Astrocyte of the spinal cord (primary cell): Measurements from ENCODE around the gene CFAP97.
A peak's percentile ranks its signal among the peaks of the same experiment; 100 is the strongest.
"Not testable (repeated sequence)": the region's sequence is repeated elsewhere in the genome, so short reads cannot be mapped to it uniquely, and the experiment has no call there.

Experiments
- DNase-seq: peaks from one replicate; pipeline ENCODE4 v3.0.0; 2011; ENCODE audit warnings: low read depth, low spot score
- H3K4me3 ChIP-seq: 2 replicates; pipeline ENCODE4 v1.5.1; 2011; ENCODE audit warnings: low read depth, mild to moderate bottlenecking, low read length, moderate library complexity
- in situ Hi-C: cut with HindIII; loops from 2 replicates; pipeline ENCODE4 v1.10.0; 2017; ENCODE audit warnings: low sequenced_read_pairs
- TF ChIP-seq, protein P1 (sequence below): IDR thresholded peaks from 2 replicates; pipeline ENCODE4 v1.5.1; 2012; ENCODE audit warnings: low read depth, mild to moderate bottlenecking, low read length, inconsistent platforms

CFAP97 gene

DNA sequence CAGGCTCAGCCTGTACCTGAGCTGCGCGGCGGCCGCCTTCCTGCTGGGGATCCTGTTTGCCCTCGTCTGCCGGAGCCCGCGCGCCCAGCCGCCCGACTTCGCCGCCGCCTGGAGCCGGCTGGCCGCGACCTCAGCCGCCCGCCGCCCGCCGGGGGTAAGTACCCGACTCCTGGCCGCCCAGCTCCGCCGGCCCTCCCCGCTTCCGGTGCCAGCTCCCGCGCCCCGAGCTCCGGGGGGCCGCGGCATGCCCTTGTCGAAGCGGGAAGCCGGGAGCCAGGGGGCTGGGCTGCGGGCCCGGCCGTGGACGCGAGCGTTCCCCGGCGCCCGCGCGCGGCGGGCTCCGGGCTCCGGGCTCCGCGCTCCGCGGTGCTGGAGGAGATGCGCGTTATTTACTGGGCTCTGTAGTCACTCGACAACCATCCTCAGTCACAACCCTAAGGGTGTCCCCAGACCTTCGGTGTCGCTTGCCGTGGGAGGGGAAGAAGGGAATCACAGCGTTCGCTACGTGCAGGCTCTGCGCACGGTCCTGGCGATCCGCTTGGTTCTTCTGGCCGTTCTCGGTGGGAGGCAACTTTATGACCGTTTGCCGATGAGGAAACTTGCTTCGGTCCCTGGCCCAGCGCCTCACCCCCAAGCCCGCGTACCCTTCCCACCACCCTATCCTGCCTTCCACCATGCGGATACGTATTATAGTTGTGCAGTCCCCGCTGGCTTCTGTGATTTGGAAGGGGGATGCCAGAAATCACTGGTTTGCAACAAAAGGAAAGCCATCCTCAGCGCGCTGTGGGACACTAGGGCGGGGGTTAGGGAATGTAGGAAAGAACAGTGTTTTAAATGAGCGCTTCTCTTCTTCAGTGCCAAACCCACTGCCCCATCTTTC, 6.5 kb upstream of the CFAP97 start:
- peak; percentile 68 for DNase-seq
- TF ChIP-seq, protein P1, sequence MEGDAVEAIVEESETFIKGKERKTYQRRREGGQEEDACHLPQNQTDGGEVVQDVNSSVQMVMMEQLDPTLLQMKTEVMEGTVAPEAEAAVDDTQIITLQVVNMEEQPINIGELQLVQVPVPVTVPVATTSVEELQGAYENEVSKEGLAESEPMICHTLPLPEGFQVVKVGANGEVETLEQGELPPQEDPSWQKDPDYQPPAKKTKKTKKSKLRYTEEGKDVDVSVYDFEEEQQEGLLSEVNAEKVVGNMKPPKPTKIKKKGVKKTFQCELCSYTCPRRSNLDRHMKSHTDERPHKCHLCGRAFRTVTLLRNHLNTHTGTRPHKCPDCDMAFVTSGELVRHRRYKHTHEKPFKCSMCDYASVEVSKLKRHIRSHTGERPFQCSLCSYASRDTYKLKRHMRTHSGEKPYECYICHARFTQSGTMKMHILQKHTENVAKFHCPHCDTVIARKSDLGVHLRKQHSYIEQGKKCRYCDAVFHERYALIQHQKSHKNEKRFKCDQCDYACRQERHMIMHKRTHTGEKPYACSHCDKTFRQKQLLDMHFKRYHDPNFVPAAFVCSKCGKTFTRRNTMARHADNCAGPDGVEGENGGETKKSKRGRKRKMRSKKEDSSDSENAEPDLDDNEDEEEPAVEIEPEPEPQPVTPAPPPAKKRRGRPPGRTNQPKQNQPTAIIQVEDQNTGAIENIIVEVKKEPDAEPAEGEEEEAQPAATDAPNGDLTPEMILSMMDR = no peak
- peak overlapping the region; percentile 78 for H3K4me3 ChIP-seq
- in situ Hi-C loops = no loop called here

DNA sequence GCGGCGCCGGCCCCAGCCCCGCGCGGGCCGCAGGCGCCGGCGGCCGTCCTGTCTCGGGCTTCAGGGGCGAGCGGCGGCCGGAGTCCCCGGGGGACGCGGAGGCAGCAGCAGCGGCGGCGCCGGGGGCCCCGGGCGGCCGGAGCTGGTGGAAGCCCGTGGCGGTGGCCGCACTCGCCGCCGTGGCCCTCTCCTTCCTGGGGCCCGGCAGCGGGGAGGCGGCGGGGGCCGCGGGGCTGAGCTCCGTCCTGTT, 6.0 kb upstream of the CFAP97 start:
- in situ Hi-C loops, DNase-seq: not testable (repeated sequence)
- H3K4me3 ChIP-seq = peak overlapping the region; percentile 78

DNA sequence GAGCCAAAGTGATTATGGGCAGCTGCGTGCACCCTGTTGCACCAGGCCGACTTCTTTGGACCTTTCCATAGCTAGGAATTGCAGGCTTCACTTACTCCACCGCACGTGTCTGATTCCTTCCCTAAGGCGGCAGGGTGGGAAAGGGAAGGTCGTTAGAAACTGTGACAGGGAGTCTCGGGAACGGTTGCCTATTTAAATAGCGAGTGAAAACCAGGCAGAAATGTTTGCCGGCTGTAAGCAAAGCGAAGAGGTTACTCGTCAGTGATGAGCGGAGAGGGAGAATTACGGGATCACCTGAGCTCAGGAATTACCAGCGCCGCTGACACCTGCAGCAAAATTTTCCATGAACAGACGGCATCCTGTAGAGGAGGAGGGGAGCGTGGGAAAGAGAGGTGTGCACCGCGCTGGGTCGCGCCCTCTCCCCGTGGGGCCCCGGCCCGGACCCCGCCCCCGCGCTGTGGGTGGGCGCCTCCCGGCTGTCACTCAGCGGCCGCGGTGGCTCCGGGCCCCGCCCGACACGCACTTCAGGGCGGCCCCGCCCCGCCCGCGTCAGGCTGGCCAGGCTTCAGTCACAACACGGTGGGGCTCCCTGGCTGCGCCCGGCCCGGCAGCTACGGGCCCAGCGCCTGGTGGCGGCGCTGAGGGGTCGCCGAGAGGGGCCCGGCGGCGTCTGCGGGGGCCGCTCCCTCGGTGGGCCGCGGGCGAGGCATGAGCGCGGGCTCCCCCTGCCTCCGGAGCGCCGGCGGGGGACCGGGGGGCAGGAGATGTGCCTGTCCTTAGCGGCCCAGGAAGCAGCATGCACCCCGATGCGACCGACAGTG, 5.4 kb upstream of the CFAP97 start, which contains the start of gene SNX25:
Gene SNX25 (plus strand): TSS at position 568 of the 821 bp plus-strand sequence. CDS start 229 bp downstream, at position 797.
- DNase-seq = peak; percentile 73
- in situ Hi-C loops = no loop called here
- TF ChIP-seq, protein P1 = no peak
- H3K4me3 ChIP-seq = peak within 1 kb of the TSS; percentile 78

DNA sequence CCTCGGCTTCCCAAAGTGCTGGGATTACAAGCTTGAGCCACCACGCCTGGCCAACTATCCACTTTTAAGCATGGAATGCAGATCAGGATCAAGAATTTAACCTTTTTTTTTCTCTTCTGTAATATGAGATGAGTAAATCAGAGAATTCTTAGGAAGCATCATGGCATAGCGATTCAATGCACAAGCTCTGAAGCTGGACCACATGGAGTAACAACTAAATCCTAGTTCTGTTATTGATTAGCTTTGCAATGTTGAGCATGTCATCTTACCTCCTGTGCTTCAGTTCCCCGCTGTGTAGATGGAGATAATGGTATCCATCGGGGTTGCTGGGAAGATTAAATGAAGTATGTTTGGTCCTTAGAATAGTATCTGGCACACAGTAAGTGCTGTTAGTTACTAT, 3.7 kb upstream of the CFAP97 start:
- TF ChIP-seq, protein P1 = no peak
- H3K4me3 ChIP-seq = no peak overlapping the region
- DNase-seq = no peak
- in situ Hi-C loops = no loop called here

DNA sequence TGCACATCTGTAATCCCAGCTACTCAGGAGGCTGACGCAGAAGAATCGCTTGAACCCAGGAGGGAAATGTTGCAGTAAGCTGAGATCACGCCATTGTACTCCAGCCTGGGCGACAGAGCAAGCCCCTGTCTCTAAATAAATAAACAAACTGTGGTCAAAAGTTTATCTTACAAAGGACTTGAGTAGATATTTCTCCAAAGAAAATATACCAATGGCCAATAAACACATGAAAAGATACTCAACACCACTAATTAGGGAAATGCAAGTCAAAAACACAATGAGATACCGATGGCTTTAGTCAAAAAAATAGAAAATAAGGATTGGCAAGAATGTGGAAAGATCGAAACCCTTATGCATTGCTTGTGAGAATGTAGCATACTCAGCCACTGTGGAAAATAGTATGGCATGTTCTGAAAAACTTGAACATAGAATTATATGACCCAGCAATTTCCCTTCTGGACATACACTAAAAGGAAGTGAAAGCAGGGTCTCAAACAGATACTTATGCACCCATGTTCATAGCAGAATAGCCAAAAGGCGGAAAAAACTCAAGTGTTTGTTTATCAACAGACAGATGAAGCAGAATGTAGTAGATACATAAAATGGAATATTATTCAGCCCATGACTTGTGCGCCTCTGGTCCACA, 2.0 kb upstream of the CFAP97 start:
- in situ Hi-C loops = no loop called here
- no peak overlapping the region for H3K4me3 ChIP-seq
- TF ChIP-seq, protein P1 = no peak
- no peak for DNase-seq

DNA sequence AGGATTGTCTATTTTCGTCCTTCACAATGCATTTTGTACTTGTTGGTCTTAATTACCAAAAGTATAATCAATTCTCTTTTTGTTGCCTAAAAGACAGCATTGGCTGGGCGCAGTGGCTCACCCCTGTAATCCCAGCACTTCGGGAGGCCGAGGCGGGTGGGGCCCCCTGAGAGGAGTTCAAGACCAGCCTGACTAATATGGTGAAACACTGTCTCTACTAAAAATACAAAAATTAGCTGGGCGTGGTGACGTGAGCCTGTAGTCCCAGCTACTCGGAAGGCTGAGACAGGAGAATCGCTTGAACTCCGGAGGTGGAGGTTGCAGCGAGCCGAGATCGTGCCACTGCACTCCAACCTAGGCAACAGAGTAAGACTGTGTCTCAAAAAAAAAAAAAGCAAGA, 1.3 kb upstream of the CFAP97 start:
- in situ Hi-C loops, DNase-seq, H3K4me3 ChIP-seq: not testable (repeated sequence)

DNA sequence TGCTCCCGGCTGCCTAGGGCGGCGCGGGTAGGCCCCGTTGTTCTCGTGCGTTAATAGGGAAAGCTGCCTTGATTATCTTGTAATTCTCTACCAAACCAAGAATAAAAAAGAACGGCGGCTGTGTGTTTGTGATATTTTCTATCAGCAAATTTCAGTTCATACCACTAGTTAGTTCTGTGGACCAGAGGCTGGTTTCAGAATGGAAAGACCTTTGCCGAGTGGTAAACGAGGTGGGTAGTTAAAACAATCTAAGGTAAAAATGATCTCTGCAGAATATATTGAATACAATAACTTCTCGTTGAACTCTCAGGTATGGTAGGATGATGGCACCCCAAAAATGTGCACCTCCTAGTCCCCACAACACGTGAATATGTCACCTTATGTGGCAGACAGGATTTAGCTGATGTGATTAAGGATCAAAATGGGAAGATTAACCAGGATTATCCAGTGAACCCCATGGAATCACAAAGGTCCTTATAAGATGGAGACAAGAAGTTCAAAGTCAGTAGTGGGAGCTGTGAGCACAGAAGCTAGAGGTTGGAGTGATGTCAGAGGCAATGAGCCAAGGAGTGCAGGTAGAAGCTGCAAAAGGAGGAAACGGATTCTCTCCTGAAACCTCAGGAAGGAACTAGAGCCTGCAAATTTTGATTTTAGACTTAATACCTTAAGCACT, 574 bp upstream of the CFAP97 start:
- H3K4me3 ChIP-seq = peak overlapping the region; percentile 62
- TF ChIP-seq, protein P1 = no peak
- in situ Hi-C loops = no loop called here
- no peak for DNase-seq
